ENCODE results near the gene TAL1. TPM values are rescaled to one million over a fixed set of nuclear protein-coding genes. Genes with fewer than 3 reads are reported as not detected.

TAL1 gene
- total RNA-seq, 1 donor from 2014 or later = not detected

GRCh38 chr1:47235806-47236205 lies 3.8 kb upstream of the TAL1 start:
- peaks cover 94% of the 10 kb centered on the region for H3K27me3 ChIP-seq
- no peak overlapping the region for H3K27ac ChIP-seq
- no peak overlapping the region for H3K4me2 ChIP-seq
- no peaks in the 10 kb centered on the region for H3K36me3 ChIP-seq
- H4K20me1 ChIP-seq (ENCODE audit: low read depth) = peaks cover 31% of the 10 kb centered on the region
- Mint-ChIP-seq H3K27ac (no peak overlapping the region), H3K4me3 (no peak overlapping the region), H3K4me1 (peaks cover 17% of the 10 kb centered on the region), H3K27me3 (ENCODE audit: insufficient read depth, low read depth) (peaks cover 51% of the 10 kb centered on the region), H3K36me3 (peaks cover 2% of the 10 kb centered on the region), H3K9me3 (peaks cover 5% of the 10 kb centered on the region)
- no peaks in the 10 kb centered on the region for H3K79me2 ChIP-seq (ENCODE audit: low read depth)
- no peak overlapping the region for H3K4me3 ChIP-seq
- peaks cover 22% of the 10 kb centered on the region for H3K4me1 ChIP-seq
- DNase-seq (ENCODE audit: low spot score) = no peak
- no peaks in the 10 kb centered on the region for H3K9me3 ChIP-seq (ENCODE audit: low read depth)
- TF ChIP-seq EZH2phosphoT487 (IDR thresholded peaks at IDR 0.05) (no peak), EZH2 (IDR thresholded peaks at IDR 0.05) (no peak), CTCF (IDR thresholded peaks at IDR 0.05) (no peak)
- H3K9ac ChIP-seq = no peak overlapping the region
- H2AFZ ChIP-seq (replicated peaks) = no peak overlapping the region
- peaks cover 18% of the 10 kb centered on the region for H3F3A ChIP-seq (ENCODE audit: low read depth)

DNA sequence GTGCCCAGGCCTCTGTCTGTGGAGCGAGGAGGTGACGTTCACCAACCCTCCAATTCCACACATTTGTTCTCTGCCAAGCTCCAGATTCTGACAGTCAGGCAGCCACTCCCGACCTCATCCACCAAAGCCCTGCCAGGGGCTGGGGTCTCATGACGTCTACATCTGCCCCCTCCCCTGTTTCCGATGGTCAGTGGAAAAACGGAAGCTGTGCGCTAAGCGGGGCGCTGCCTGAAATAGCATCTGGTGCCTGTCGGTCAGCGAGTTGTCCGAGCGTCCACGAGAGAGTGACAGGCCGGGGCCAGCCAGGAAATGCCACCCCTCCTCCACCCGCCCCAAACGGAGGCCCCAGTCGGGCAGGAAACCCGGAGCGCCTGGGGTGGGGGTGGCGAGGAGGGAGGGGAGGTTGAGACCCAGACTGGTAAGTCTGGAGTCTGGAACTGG lies 3.2 kb upstream of the TAL1 start:
- Mint-ChIP-seq H3K27ac (no peak overlapping the region), H3K4me1 (peaks cover 20% of the 10 kb centered on the region), H3K27me3 (ENCODE audit: insufficient read depth, low read depth) (peaks cover 56% of the 10 kb centered on the region), H3K36me3 (peaks cover 2% of the 10 kb centered on the region), H3K4me3 (no peak overlapping the region), H3K9me3 (peaks cover 5% of the 10 kb centered on the region)
- TF ChIP-seq EZH2 (IDR thresholded peaks at IDR 0.05) = no peak
- TF ChIP-seq CTCF (IDR thresholded peaks at IDR 0.05) = no peak
- no peak for TF ChIP-seq EZH2phosphoT487 (IDR thresholded peaks at IDR 0.05)
- no peak overlapping the region for H2AFZ ChIP-seq (replicated peaks)
- H3K36me3 ChIP-seq = no peaks in the 10 kb centered on the region
- H4K20me1 ChIP-seq (ENCODE audit: low read depth) = peaks cover 36% of the 10 kb centered on the region
- H3K27me3 ChIP-seq = peaks cover 99% of the 10 kb centered on the region
- DNase-seq (ENCODE audit: low spot score) = no peak
- no peak overlapping the region for H3K9ac ChIP-seq
- no peaks in the 10 kb centered on the region for H3K79me2 ChIP-seq (ENCODE audit: low read depth)
- no peaks in the 10 kb centered on the region for H3K9me3 ChIP-seq (ENCODE audit: low read depth)
- no peak overlapping the region for H3K4me3 ChIP-seq
- peaks cover 21% of the 10 kb centered on the region for H3F3A ChIP-seq (ENCODE audit: low read depth)
- no peak overlapping the region for H3K27ac ChIP-seq
- peaks cover 27% of the 10 kb centered on the region for H3K4me1 ChIP-seq
- peak overlapping the region; percentile 37 for H3K4me2 ChIP-seq

DNA sequence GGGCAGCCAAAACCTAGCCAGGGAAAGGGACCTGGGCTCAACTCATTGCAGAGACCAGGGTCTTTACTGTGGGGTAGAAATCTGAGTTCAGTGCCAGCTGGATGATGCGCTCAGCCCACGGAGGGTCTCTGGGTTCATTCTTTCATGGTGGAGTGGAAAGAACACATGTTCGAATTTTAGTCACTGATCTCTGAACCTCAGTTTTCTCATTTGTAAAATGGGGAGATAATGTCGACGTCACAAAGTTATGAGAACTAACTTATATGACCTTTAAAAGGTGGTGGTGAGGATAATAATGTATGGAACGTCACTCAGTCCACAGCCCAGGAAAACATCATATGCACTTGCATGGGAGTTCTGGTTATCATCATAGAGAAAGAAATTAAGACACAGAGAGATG lies 1.2 kb upstream of the TAL1 start:
- peaks cover 70% of the 10 kb centered on the region for H3K27me3 Mint-ChIP-seq (ENCODE audit: insufficient read depth, low read depth)
- peaks cover 57% of the 10 kb centered on the region for H4K20me1 ChIP-seq (ENCODE audit: low read depth)
- no peak overlapping the region for H3K4me2 ChIP-seq
- peaks cover 100% of the 10 kb centered on the region for H3K27me3 ChIP-seq
- H3K9ac ChIP-seq = no peak overlapping the region
- no peak for DNase-seq (ENCODE audit: low spot score)
- H3K9me3 Mint-ChIP-seq = peaks cover 5% of the 10 kb centered on the region
- TF ChIP-seq CTCF (IDR thresholded peaks at IDR 0.05) (no peak), EZH2 (IDR thresholded peaks at IDR 0.05) (peak; percentile 20), EZH2phosphoT487 (IDR thresholded peaks at IDR 0.05) (no peak)
- H3K27ac ChIP-seq = no peak overlapping the region
- no peaks in the 10 kb centered on the region for H3K36me3 ChIP-seq
- peaks cover 22% of the 10 kb centered on the region for H3F3A ChIP-seq (ENCODE audit: low read depth)
- no peak overlapping the region for H3K27ac Mint-ChIP-seq
- H3K79me2 ChIP-seq (ENCODE audit: low read depth) = no peaks in the 10 kb centered on the region
- no peak overlapping the region for H3K4me3 ChIP-seq
- H3K4me1 ChIP-seq = peaks cover 39% of the 10 kb centered on the region
- peaks cover 2% of the 10 kb centered on the region for H3K36me3 Mint-ChIP-seq
- peaks cover 24% of the 10 kb centered on the region for H3K4me1 Mint-ChIP-seq
- H2AFZ ChIP-seq (replicated peaks) = no peak overlapping the region
- H3K4me3 Mint-ChIP-seq = peak overlapping the region; percentile 79
- no peaks in the 10 kb centered on the region for H3K9me3 ChIP-seq (ENCODE audit: low read depth)
